ENCODE results near the gene KLC1. TPM values are rescaled to one million over a fixed set of nuclear protein-coding genes. Genes with fewer than 3 reads are reported as not detected.

KLC1 gene
- total RNA-seq, 2 donors from 2014 or later: 168 to 287 TPM

DNA sequence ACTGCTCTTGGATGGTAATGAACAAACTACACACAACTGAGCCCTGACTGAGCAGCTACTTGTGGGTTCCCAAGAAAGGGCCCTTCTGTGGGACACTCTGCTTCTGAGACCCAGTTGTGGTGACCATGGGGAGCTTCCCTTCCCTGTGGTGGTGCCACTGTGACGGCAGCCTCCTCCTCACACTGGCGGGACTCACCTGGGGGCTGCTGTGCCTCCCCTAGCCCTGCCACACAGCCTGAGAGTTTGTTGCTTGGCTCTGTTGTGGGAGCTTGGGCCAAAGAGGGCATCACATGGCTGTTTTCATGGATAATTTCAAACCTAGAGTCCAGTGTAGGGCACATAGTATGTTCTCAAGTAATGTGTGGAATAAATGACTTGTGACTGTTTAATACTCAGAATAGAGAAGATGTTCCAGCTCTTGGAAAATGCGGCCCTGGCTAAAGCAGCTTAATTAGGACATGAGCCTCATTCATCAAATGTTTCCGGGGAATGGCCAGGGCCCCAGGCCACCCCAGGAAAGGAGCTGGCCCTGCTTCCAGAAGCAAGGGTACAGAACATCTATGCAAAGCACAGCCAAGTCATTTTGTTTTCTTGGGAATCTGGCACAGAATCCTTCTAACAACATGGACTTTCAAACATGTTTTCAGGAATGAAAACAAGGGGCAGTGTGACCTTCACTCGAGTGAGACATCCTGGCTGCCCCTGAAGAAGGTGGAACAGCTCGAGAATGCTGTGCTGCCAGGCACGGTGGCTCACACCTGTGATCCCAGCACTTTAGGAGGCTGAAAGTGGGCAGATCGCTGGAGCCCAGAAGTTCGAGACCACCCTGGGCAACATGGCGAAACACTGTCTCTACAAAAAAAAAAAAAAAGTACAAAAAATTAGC lies 107.8 kb downstream of the KLC1 start:
- DNase-seq (ENCODE audit: low spot score): no peak
- WGBS: 67% methylated on average over 9 of the region's 10 CpGs
- no peak overlapping the region for H3K4me3 ChIP-seq
- no peaks in the 10 kb centered on the region for H3K27me3 ChIP-seq (replicated peaks; ENCODE audit: insufficient read depth)
- TF ChIP-seq POLR2A (IDR thresholded peaks at IDR 0.05) (no peak), POLR2AphosphoS5 (IDR thresholded peaks at IDR 0.05) (peak; percentile 68)
- TF ChIP-seq, protein P1, sequence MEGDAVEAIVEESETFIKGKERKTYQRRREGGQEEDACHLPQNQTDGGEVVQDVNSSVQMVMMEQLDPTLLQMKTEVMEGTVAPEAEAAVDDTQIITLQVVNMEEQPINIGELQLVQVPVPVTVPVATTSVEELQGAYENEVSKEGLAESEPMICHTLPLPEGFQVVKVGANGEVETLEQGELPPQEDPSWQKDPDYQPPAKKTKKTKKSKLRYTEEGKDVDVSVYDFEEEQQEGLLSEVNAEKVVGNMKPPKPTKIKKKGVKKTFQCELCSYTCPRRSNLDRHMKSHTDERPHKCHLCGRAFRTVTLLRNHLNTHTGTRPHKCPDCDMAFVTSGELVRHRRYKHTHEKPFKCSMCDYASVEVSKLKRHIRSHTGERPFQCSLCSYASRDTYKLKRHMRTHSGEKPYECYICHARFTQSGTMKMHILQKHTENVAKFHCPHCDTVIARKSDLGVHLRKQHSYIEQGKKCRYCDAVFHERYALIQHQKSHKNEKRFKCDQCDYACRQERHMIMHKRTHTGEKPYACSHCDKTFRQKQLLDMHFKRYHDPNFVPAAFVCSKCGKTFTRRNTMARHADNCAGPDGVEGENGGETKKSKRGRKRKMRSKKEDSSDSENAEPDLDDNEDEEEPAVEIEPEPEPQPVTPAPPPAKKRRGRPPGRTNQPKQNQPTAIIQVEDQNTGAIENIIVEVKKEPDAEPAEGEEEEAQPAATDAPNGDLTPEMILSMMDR (IDR thresholded peaks at IDR 0.05): no peak
- peak overlapping the region; percentile 88 to 92 for H3K27ac ChIP-seq
- intact Hi-C loops (cut with DNase I): no loop called here
- peaks cover 33% of the 10 kb centered on the region for H3K4me1 ChIP-seq (replicated peaks)
- no peaks in the 10 kb centered on the region for H3K9me3 ChIP-seq
- H3K36me3 ChIP-seq: peaks cover 0 to 3% of the 10 kb centered on the region in 2 donors

DNA sequence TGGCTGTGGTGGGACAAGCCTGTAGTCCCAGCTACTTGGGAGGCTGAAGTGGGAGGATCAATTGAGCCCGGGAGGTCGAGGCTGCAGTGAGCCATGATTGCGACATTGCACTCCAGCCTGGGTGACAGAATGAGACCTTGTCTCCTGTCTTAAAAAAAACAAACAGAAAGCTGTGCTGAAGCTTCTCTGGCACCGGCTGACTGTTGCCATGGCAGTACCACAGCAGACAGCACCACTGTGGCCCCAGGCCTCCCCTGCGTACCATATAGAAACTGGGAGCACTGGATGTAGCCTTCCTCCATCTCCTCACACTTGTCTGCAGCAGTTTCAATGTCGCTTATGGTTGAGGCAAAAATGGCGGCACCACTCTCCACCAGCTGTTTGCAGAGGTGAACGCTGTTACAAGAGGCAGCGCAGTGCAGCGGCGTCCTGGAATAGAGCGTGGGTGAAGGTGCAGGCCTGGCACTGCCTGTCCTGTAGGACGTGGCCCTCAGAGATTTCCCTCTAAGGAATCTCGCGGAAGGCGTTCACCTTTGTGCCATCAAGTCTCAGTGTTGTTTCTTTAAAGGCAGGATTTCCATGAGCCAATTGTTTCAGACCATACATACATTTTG lies 108.5 kb downstream of the KLC1 start:
- Histone ChIP-seq H3K36me3 (peaks cover 0 to 3% of the 10 kb centered on the region in 2 donors), H3K4me1 (replicated peaks) (peaks cover 33% of the 10 kb centered on the region), H3K27me3 (replicated peaks; ENCODE audit: insufficient read depth) (no peaks in the 10 kb centered on the region), H3K27ac (peak overlapping the region; percentile 88 to 92), H3K9me3 (no peaks in the 10 kb centered on the region), H3K4me3 (no peak overlapping the region)
- TF ChIP-seq POLR2A (IDR thresholded peaks at IDR 0.05): no peak
- no peak for TF ChIP-seq POLR2AphosphoS5 (IDR thresholded peaks at IDR 0.05)
- TF ChIP-seq, protein P1 (IDR thresholded peaks at IDR 0.05): no peak
- intact Hi-C loops (cut with DNase I): no loop called here
- 88% methylated on average over 16 of the region's 16 CpGs for WGBS
- no peak for DNase-seq (ENCODE audit: low spot score)

GRCh38 chr14:103738166-103738565 lies 109.2 kb downstream of the KLC1 start:
- Histone ChIP-seq H3K9me3 (no peaks in the 10 kb centered on the region), H3K36me3 (peaks cover 0 to 3% of the 10 kb centered on the region in 2 donors), H3K27ac (peak overlapping the region; percentile 88 to 92), H3K4me1 (replicated peaks) (peaks cover 29% of the 10 kb centered on the region), H3K27me3 (replicated peaks; ENCODE audit: insufficient read depth) (no peaks in the 10 kb centered on the region), H3K4me3 (no peak overlapping the region)
- TF ChIP-seq, protein P1 (IDR thresholded peaks at IDR 0.05): no peak
- TF ChIP-seq POLR2A (IDR thresholded peaks at IDR 0.05) (no peak), POLR2AphosphoS5 (IDR thresholded peaks at IDR 0.05) (no peak)
- intact Hi-C loops (cut with DNase I): no loop called here
- DNase-seq (ENCODE audit: low spot score): no peak
- 83% methylated on average over 10 of the region's 10 CpGs for WGBS

- Histone ChIP-seq H3K36me3 (peaks cover 0 to 3% of the 10 kb centered on the region in 2 donors), H3K27ac (peak overlapping the region; percentile 20 to 88)
Observed at GRCh38 chr14:103738701-103739451, 109.9 kb downstream of the KLC1 start.

More at GRCh38 chr14:103738701-103739451, 109.9 kb downstream of the KLC1 start:
- no peak for DNase-seq (ENCODE audit: low spot score)
- Histone ChIP-seq H3K27me3 (replicated peaks; ENCODE audit: insufficient read depth) (no peaks in the 10 kb centered on the region), H3K4me3 (no peak overlapping the region), H3K4me1 (replicated peaks) (peaks cover 24% of the 10 kb centered on the region), H3K9me3 (no peaks in the 10 kb centered on the region)
- intact Hi-C loops (cut with DNase I): no loop called here
- 86% methylated on average over 34 of the region's 34 CpGs for WGBS
- TF ChIP-seq POLR2A (IDR thresholded peaks at IDR 0.05): no peak
- peak; percentile 40 for TF ChIP-seq POLR2AphosphoS5 (IDR thresholded peaks at IDR 0.05)
- TF ChIP-seq, protein P1 (IDR thresholded peaks at IDR 0.05): peak in 1 of 4 experiments; percentile 11
